SW 1271 (cell line): Measurements from ENCODE around the gene KCNQ1.

ENCODE experiments used
- DNase-seq, 2 experiments: peaks; one replicate each; lab custom pipeline; 2025; lab: John Stamatoyannopoulos, UW

KCNQ1 gene

DNA sequence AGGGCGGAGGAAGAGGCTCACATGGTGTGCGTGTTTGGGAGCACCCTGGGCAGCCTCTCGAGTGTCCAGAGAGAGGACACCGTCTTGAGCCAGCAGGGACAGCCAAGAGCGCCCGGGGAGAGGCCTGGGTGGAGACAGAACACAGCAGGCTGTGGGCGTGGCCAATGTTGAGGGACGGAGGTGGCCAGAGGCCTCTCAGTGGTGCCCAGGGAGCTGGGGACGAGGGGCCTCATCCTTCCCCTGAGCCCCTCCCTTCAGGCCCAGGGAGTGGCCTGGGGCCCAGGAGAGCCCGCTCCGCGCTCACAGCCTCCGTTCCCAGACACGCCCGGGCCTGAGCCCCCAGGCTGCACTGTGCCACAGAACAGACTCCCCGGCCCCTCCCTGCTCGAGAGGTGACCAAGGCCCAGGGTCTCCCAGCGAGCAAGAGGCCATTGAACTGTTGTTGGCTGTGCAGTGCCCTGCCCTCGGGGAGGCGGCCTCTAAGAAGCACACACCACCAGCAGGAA, 392.3 kb downstream of the KCNQ1 start:
- DNase-seq, result peak in 1 of 2 experiments; percentile 25

DNA sequence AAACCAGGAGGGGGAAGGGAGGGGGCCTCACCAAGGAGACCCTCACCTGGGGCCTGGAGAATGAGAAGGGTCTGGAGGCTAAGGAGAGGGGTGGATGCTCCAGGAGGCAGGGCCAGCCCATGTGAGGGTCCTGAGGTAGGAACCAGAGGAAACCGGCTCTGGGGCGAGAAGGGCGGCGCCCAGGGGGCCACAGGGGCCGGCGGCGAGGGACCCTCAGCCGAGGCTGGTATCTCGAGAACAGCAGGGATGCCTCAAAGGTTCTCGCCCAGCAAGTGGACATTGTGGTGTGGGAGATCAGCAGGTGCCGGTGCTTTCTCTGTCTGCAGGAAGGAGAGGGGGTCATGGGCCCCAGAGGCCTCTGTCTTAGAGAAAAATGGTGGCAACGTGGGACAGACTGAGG, 392.8 kb downstream of the KCNQ1 start:
- DNase-seq, result no peak

DNA sequence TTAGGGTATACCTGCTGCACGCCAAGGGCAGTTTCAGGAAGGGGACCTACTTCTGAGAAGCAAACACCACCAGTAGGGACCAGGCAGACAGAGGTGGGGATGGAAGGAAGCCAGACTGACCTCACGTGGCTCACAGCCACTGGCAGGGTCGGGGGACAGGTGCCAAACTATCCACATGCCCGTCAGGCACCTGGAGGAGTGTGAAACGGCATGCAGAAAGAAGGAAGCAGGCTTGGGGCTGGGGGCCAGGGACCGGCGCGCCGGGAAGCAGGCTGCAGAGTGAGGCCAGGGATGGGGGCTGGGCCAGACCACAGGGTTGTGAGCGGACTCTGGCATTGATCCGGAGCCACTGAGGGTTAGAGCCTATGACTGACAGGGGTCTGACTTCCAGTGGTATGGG, 393.3 kb downstream of the KCNQ1 start:
- DNase-seq, result no peak

DNA sequence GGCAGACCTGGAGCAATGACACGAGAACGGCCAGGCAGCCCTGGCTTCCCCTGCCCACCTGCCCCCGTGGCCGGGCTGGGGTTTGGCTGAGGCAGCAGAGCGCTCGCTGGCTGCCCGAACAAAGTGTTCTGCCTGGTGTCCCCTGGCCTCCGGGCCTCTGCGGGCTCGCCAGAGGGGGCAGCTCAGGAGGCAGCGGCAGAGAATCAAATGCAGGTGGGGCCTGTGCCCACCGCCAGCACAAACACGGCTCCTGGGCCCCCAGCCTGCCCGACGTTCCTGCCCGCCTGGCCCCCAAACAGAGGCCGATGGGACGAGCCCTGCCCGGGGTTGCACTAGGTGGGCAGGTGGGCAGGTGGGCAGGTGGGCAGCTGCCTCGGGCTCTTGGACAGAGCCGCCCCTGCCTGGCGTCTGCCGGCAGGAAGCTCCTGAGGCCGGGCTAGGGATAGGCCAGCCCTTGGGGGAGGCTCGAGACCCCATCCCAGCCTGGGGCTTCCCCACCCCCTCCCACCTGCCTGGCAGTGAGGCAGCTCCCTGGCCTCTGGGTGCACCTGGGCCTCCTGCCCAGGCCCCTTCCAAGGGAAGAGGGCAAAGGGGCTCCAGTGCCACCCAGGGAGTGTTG, 394.0 kb downstream of the KCNQ1 start:
- DNase-seq, result no peak

DNA sequence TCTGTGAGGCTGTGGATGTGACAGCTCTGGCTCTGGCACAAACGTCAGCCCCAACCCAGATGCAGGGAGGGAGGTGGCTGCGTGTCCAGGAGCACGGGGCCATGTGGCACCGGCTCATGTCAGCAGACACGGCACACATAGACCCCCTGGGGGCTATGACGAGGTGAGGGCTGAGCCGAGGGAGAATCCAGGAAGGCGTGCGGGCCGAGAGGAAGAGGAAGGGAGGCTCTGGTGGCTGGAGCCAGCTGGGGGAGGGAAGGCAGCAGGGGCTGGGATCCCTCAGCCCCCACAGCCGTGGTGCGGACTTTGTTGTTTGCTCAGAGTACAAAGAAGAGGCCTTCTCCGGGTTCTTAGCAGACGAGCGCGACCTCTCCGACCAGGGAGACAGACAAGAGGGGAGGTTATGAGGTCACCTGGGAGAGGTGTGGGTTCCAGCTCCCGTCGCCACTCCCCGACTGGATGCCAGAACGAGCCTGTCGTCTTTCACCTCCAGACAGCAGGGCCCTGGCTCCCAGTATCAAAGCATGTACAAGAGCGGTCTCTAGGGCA, 394.7 kb downstream of the KCNQ1 start:
- DNase-seq, result no peak

DNA sequence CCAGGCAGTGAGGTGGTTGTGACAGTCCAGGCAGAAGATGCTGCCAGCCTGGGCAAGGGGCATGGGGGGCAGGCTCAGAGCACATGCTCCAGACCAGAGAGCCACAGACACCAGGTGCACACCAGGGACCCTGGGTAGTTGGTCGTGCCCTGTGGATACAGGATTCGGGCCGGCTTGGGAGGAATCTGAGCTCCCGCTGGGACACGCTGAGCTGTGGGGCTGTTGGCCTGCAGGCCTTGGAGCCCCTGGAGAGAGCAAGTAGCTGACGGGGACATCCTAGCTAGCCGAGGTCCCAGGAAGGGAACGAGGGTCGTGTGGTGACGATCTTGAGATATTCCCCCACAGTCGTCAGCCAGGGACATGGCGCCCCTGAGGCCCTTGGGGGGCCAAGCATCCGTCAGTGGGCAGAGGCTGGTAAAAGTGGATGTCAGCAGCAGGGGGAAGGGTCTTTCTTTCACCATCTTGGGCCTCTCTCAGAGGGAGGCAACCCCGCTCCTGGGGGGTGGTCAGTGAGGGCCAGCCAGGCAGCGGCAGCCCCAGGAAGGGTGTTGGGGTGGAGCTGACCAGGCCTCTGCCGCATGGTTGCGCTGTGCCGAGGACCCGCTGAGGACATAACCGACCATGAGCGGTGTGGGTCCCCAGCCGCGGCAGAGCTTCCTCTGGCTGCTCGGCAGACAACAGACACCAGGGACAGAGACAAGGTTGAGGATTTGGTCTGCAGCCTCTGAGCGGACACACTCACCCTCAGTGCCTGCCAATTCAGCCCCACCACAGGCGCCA, 396.8 kb downstream of the KCNQ1 start:
- no peak for DNase-seq

DNA sequence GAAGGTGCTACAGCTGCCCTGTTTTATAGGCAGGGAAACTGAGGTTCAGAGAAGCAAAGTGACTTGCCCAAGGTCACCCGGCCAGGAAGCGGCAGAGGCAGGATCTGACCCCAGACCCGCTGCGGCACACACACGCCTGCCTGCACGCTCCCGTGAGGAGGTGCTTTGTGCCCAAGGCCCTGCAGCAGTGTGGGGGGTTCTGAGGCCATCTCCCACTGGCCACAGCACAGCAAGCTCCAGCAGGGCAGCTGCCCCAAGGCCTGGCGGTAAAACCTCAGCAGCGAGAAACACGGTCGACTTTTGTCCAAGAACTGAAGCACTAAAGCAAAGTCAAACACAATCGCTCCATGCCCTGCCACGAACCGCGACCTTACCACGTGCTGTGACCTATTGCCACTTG, 398.1 kb downstream of the KCNQ1 start:
- no peak for DNase-seq

DNA sequence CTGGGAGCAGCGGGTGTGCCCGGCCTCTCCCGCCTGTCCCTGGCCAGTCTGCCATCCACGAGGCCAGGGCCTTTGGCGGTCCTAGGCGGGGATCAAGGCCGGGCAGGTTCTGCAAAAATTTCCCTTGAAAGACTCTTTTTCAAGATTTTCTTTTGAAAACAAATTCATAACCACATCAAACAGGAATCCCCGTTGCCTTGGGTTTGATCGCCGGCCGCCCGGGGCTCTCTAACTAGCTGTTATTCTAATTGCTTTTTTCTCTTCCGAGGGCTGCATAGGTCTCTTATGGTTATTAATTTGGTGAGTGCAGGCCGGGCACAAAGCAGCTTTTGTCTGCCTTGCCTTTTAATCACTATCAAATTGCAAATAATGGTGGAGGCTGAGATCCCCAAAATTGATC, 398.7 kb downstream of the KCNQ1 start:
- no peak for DNase-seq

DNA sequence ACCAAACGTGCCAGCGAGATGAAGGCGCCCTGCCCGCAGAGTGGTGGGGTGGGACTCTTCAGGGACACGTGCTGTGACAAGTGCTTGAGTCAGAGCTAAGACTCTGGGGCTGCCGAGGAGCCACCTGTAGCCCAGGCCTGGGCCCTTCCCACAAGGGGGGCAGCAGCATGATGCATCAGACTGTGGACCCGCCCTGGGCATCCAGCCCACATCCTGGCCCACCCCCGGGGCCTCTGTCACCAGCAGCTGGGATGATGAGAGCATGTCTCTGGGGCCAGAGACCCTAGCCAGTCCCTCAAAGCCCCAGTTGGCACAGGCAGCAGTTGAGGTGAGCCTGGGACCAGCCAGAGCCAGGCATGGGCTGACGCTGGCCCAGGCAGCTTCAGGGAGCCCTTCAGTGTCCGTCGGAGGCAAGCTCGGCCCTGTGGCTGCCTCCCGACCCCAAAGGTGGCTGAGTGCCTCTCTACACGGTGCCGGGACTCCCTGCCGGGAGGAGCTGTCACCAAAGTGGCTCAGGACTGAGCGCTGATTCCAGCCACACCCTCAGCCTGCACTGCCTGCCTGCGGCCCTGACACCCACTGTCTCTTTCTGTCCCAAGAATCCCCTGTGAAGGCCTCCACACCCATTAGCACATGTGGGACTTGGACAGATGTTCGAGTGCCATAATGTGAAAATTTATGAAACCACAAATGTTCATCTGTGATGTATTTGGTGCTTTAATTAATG, 399.5 kb downstream of the KCNQ1 start:
- DNase-seq, result no peak

DNA sequence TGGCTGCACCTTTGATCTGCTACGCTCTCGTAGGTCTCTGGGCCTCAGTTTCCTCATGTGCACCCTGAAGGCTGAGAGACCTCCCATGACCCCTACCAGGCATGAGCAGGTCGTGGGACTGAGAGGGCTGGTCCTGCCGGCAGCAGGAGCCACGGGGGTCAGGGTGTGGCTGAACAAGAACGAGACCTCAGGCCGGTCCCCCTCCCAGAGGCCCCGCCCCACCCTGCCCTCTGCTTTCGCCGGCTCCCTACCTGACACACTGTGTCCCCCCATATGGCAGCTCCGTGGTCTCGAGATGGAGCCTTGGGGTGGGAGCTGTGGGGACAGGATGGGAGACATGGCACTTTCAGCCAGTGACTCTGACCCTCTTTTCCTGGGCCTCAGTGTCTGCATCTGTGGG, 400.2 kb downstream of the KCNQ1 start:
- DNase-seq, result no peak

DNA sequence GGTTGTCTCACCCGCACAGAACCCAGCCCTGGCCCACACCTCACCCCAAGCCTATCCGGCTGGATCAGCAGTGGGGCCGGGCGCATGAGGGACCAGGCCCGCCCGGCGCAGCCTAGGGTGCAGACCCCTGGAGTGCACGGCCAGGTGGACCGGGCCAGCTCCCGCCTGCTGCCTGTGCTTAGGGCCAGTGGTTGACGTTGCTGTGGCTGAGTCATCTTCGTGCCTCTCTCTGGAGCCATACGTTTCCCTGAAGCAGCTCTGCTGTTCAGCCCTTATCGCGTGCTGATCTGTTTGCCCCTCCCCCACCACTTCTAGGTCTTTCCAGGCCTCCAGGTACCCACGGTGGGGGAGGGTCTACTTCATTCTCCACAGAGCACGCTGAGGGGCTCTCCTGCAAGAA, 401.2 kb downstream of the KCNQ1 start:
- no peak for DNase-seq

DNA sequence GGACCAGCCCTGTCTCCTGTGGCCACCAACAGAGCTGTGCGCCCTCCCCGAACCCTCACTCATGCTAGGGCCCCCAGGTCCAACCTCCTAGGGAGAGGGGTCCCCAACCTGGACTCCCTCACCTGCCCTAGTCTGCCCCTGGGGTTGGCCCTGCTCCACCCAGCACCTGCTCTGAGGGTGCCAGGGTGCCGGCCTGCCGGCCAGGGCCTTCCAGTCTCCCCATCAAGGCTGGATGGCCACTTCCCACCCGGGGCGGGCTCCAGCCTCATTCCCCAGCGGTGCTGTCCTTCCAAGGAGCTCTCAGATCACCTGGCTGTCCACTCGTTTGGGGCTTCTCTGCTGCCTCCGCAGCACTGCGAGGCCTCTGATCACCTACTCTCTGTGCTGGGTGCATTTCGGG, 401.7 kb downstream of the KCNQ1 start:
- DNase-seq, result no peak

DNA sequence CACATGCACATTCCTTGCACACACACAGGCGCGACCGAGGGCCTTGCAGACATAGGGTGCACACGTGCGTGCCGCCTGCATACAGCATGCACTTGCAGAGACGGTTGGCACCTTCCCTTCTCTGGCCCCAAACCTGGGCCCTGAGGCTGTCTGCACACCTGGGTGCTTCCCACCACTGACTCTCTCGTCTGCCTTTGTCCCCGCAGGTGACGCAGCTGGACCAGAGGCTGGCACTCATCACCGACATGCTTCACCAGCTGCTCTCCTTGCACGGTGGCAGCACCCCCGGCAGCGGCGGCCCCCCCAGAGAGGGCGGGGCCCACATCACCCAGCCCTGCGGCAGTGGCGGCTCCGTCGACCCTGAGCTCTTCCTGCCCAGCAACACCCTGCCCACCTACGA, 402.8 kb downstream of the KCNQ1 start:
- DNase-seq, result no peak

DNA sequence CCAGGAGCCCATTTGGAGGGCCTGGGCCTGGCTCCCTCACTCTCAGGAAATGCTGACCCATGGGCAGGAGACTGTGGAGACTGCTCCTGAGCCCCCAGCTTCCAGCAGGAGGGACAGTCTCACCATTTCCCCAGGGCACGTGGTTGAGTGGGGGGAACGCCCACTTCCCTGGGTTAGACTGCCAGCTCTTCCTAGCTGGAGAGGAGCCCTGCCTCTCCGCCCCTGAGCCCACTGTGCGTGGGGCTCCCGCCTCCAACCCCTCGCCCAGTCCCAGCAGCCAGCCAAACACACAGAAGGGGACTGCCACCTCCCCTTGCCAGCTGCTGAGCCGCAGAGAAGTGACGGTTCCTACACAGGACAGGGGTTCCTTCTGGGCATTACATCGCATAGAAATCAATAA, 403.7 kb downstream of the KCNQ1 start:
- no peak for DNase-seq

DNA sequence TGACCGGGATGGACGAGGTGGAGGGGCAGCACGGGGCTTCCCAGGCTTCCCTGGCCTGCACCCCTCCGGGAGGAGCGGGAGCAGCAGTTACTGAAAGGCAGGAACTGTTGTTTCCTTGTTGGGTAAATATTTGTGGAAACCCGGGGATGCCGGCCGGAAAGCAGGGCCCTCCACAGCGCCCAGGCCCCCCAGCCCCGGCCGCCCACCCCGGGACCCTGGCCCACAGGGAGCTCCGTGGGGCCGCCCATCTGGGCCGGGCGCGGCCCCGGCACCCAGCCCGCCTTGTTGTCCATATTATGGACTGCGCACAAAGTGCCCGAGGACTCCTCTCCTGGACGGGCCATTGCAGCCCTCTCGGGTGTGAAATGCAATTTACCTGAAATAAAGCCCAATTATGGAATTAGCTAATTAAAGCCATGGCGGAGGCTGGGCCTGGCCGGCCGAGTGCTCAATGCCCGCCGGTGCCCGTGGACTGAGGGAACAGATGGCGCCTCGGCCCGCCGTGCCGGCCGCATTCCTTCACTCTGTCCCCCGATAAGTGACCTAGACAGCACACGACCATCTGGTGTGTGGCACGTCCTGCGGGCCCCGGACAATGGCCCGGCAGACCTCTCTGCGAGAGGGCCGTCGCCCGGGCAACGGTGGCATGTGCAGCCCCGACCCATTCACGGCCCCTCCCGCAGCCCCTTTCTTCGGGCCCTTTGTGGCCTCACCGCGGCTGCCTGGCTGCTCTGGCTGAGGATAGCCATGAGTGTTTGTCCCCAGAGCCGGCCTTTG, 405.4 kb downstream of the KCNQ1 start:
- DNase-seq, result no peak

DNA sequence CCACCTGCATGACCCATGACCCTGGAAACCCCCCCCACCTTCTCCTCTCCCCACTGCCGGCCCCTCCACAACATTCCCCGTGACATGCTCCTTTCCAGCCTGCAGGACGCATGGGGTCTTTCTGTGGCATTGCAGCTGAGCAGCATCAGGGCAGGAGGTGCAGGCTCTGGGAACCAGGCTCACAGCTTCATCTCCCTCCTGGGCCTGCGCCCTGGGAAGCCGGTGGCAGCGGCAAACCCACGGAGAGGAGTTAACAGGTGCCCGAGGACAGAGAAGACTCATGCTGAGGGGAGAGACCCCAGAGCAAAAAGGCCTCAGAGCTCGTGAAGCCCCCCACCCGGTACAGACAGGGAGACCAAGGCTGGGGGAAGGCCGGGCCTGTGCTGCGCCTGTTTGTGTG, 408.6 kb downstream of the KCNQ1 start:
- DNase-seq, result no peak

DNA sequence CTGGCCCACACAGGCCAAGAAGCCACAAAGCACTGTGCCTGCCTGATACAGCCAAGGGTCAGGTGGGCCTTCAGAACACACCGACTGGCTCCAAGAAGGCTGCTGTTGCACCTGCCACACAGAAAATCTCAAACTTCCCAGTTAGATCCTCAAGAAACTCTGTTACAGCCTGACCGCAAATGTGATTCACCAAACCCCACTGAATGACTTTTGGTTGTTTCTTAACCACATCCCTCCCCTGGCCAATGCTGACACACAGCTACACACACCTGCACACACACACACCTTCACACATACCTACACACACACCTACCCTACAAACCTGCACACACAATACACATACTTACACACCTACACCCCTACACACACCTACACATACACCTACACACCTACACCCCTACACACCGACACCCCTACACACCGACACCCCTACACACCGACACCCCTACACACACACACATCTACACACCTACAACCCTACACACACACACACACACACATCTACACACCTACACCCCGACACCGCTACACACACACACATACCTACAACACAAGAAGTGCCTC, 409.3 kb downstream of the KCNQ1 start:
- no peak for DNase-seq

DNA sequence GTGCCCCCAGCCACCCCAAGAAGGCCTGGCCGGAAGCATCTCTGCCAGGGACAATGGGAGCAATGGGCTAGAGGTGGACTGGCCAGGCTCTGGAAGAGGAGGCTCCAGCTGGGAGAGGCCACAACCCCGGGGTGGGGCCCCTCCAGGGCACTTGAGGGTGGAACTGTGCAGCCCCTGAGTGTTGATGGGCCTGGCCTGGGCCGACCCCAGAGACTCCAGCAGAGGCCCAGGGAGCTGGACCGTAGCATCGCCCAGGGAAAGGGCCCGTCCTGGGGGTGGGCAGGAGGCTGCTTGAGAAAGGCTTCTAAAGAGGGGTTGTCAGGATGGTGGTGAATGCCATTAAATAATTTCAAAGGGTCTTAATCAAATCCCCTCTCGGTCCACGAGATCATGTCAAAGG, 410.4 kb downstream of the KCNQ1 start:
- DNase-seq, result no peak

DNA sequence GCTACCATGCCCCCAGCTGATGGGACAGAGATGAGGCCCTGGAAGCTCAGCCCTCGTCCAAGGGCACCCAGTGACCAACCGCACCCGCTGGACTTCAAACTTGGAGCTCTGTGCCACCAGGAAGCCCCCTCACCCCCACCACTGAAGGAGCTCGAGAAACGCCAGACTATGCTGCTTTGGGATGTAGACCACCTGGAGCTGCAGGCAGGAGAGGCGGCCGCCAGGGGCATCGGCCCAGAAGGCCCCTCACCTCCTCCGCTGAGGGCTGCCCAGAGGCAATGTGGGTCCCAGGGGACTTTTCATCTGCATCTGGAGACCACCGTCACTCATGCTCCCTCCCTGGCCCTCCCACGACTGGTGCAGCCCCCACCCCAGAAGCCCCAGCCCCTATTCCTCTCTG, 412.5 kb downstream of the KCNQ1 start:
- DNase-seq, result no peak

DNA sequence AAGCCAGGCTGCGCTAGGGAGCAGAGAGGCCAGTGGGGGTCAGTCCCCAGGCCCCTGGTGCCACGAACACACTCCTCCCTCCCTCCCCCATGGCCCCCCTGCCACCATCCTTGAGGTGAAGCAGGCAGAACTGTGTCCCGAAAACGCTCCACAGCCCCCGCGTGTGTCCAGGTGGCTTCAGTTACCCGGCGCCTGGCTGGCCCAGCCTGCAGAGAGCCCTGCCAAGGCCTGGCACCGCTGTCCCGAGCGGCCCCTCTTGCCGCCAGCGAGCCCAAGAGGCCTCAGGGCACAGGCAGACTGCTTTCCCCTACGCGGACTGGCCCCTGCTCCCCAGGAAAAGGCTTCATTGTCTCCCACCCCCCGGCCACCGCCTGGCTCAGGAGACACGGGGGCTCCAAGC, 413.1 kb downstream of the KCNQ1 start:
- DNase-seq, result no peak

DNA sequence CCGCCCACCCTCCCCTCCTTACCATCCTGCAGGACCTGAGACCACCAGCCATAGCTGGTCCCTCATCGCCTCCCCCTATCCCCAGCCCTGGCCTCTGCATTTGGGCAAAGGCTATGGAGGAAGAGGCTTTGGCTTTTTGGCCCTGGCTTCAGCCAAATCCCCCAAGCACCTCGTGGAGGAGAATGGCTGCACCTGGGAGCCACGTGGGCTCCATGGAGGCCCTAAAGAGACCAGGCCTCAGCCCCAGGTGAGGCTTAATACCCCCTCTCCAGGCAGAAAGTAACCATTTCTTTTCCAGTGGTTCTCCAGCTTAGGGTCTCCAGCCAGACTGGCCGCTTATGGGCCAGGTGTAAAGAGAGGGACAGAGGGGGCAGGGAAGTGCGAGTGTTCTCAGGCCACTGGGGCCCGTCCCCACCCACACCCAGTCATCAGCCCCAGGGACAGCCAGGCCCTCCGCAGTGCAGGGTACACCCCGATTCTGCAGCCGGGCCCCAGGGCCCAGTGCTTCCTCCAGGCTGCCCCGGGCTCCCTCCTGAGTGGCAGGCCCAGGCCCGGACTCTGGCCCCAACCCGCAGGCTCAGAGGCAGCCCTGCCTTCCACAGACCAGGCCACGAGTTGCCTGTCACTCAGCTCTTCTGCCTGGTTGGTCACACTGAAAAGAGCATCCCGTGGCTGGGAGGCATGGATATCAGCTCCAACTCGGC, 414.3 kb downstream of the KCNQ1 start:
- DNase-seq, result no peak
